Lung (tissue), 12 donors: ENCODE measurements around the gene PPIE. TPM values are rescaled to one million over a fixed set of nuclear protein-coding genes. Genes with fewer than 3 reads are reported as not detected.

Source experiments
- ATAC-seq: fragments of 200-7000 bp; cut with Tn5 transposase; one replicate; pipeline ENCODE4 v1.9.1; 2020; ENCODE audit warnings: moderate number of reproducible peaks; ENCODE audit not compliant: insufficient read depth, low FRiP score
- DNase-seq, 3 donors: peaks; one replicate each; pipeline ENCODE4 v3.0.0-alpha.2; 2013 to 2017
- H3K27ac ChIP-seq, 2 donors: one replicate each; pipeline ENCODE4 v1.5.1; 2013; ENCODE audit warnings: mild to moderate bottlenecking in 2 of 2, moderate library complexity in 2 of 2, control low read depth in 1 of 2, inconsistent platforms in 1 of 2, low read depth in 1 of 2, low read length in 1 of 2
- H3K27me3 ChIP-seq, 3 donors: one replicate each; pipeline ENCODE4 v1.5.1; 2013; ENCODE audit warnings: low read length in 2 of 3; ENCODE audit not compliant: control insufficient read depth in 3 of 3, insufficient read depth in 3 of 3
- H3K36me3 ChIP-seq, 4 donors: one replicate each; pipeline ENCODE4 v1.5.1; 2013; ENCODE audit warnings: low read length in 4 of 4, mild to moderate bottlenecking in 1 of 4, moderate library complexity in 1 of 4; ENCODE audit not compliant: control insufficient read depth in 4 of 4, insufficient read depth in 4 of 4
- H3K4me1 ChIP-seq, 5 donors: one replicate each; pipeline ENCODE4 v1.5.1; 2013; ENCODE audit warnings: low read length in 5 of 5, mild to moderate bottlenecking in 2 of 5, moderate library complexity in 1 of 5; ENCODE audit not compliant: control insufficient read depth in 5 of 5, insufficient read depth in 5 of 5
- H3K4me3 ChIP-seq: one replicate; pipeline ENCODE4 v1.5.1; 2013; ENCODE audit warnings: mild to moderate bottlenecking, control low read depth, moderate library complexity
- H3K9ac ChIP-seq, 2 donors: one replicate each; pipeline ENCODE4 v1.5.1; 2013; ENCODE audit warnings: low read length in 2 of 2, control low read depth in 1 of 2; ENCODE audit not compliant: insufficient read depth in 1 of 2
- H3K9me3 ChIP-seq, 4 donors: one replicate each; pipeline ENCODE4 v1.5.1; 2013; ENCODE audit warnings: low read length in 3 of 4, mild to moderate bottlenecking in 1 of 4, moderate library complexity in 1 of 4; ENCODE audit not compliant: control insufficient read depth in 4 of 4, insufficient read depth in 3 of 4
- CTCF ChIP-seq: IDR thresholded peaks from 2 replicates; pipeline ENCODE4 v1.5.1; 2012; ENCODE audit warnings: mild to moderate bottlenecking; ENCODE audit errors: control extremely low read depth, extremely low read depth
- WGBS, 2 donors: extraction: QIAGEN DNeasy Blood & Tissue Kit; methylation state at CpG; one replicate each; pipeline ENCODE4 v1.1.7; 2013; 5-methylcytosine and 5-hydroxymethylcytosine counted together
- polyA plus RNA-seq, 2 donors: library from polyadenylated mRNA; stranded (reverse); fragments of 200-250 nt; gene quantifications; one replicate each; pipeline ENCODE4 v1.2.1, GENCODE V29; 2013
- total RNA-seq, 2 donors: library from RNA; depleted of rRNA in 1 of 2; stranded (reverse); fragments of >200 nt in 1 of 2; gene quantifications; one replicate each; pipeline ENCODE4 v1.2.1, GENCODE V29; 2014 to 2021
- donor health status: control.
- donor health status: control.
- donor health status: Bipolar disorder and iron deficiency.
- donor health status: healthy.
- donor health status: DM: yes; HTN: yes; CAD: no.

PPIE gene
- total and polyA plus RNA-seq, 4 donors = 30.5 to 55.5 (median 44.3) TPM

GRCh38 chr1:39788758-39789570, 50.3 kb downstream of the PPIE start, which contains the start of gene BMP8B:
Gene BMP8B, minus strand, starts transcription at chr1:39788865. Its CDS starts 380 bp downstream, at chr1:39788485.
- H3K27ac ChIP-seq = peak within 1 kb of the TSS in 1 of 2 donors; percentile 33
- H3K4me3 ChIP-seq = peak within 1 kb of the TSS; percentile 58
- H3K4me1 ChIP-seq = peaks cover 0 to 5% (median 0%) of the 10 kb centered on the region in 5 donors
- H3K9ac ChIP-seq = no peak within 1 kb of the TSS
- no peaks in the 10 kb centered on the region for H3K36me3 ChIP-seq
- 2% methylated on average over 46 to 91 of the region's 91 CpGs for WGBS, 2 donors
- TF ChIP-seq CTCF = no peak
- peaks cover 0 to 2% (median 0%) of the 10 kb centered on the region in 4 donors for H3K9me3 ChIP-seq
- peaks cover 0 to 31% (median 21%) of the 10 kb centered on the region in 3 donors for H3K27me3 ChIP-seq
- peak; percentile 94 for ATAC-seq
- peak in 1 of 3 donors; percentile 28 for DNase-seq

- H3K4me3 ChIP-seq = no peak overlapping the region
- H3K9ac ChIP-seq = no peak overlapping the region
- H3K4me1 ChIP-seq = peaks cover 0 to 5% (median 0%) of the 10 kb centered on the region in 5 donors
- ATAC-seq = no peak
- peaks cover 0 to 2% (median 0%) of the 10 kb centered on the region in 4 donors for H3K9me3 ChIP-seq
- DNase-seq = no peak
- no peak for TF ChIP-seq CTCF
- H3K27me3 ChIP-seq = peaks cover 0 to 31% (median 21%) of the 10 kb centered on the region in 3 donors
- H3K27ac ChIP-seq = peak overlapping the region in 1 of 2 donors; percentile 4
- WGBS, 2 donors = 53 to 57% methylated on average over 14 to 15 of the region's 15 CpGs
- H3K36me3 ChIP-seq = no peaks in the 10 kb centered on the region
Observed at GRCh38 chr1:39789571-39790110, 51.0 kb downstream of the PPIE start.

DNA sequence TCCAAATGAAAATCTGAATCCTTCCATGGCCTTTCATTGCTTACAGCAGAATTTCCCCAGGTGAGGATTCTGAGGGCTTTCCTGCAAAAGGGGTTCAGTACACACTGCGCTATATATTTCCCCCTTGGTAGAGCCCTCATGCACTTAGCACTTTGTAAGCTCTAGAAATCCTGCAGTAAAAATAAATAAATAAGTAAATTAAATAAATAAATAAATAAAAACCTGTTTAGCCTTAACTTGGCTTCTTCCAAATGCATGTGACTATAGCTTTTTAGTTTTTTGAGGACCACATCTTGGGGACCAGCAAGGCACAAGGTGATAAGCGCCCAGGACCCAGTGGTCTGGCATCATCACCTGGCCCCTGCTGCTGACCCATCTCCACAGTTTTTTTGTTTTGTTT, 53.2 kb downstream of the PPIE start:
- Histone ChIP-seq H3K9me3 (peaks cover 0 to 1% (median 0%) of the 10 kb centered on the region in 4 donors), H3K27me3 (peaks cover 0 to 26% (median 19%) of the 10 kb centered on the region in 3 donors), H3K4me1 (peaks cover 0 to 5% (median 0%) of the 10 kb centered on the region in 5 donors), H3K36me3 (no peaks in the 10 kb centered on the region), H3K27ac (no peak overlapping the region), H3K4me3 (no peak overlapping the region), H3K9ac (no peak overlapping the region)
- WGBS, 2 donors = 96 to 97% methylated on average over 2 of the region's 2 CpGs
- DNase-seq (no peak), ATAC-seq (no peak)
- TF ChIP-seq CTCF = no peak
